Measurements from ENCODE around the gene CSNK2A3. TPM values are rescaled to one million over a fixed set of nuclear protein-coding genes. Genes with fewer than 3 reads are reported as not detected.

Gene CSNK2A3
- polyA plus RNA-seq, 1 donor (not counting 4 experiments of a cell fraction or from before 2014, with no cell fraction given): 2.6 TPM

GRCh38 chr11:11351042-11351586 lies 1.9 kb downstream of the CSNK2A3 start:
- no peaks in the 10 kb centered on the region for H3K4me1 ChIP-seq (ENCODE audit: control insufficient read depth, extremely low read depth, insufficient read depth, low read length)
- no peaks in the 10 kb centered on the region for H3K79me2 ChIP-seq (ENCODE audit: control insufficient read depth, insufficient read depth, low read length)
- H3K36me3 ChIP-seq (ENCODE audit: control insufficient read depth in 2 of 2, extremely low read depth in 1 of 2, insufficient read depth in 2 of 2, low read length in 2 of 2): no peaks in the 10 kb centered on the region
- no peaks in the 10 kb centered on the region for H3K9me3 ChIP-seq (ENCODE audit: control insufficient read depth, low read depth, low read length)
- no peak for FAIRE-seq
- H3K9ac ChIP-seq (ENCODE audit: control insufficient read depth, extremely low read depth, insufficient read depth, low read length): no peak overlapping the region
- H4K20me1 ChIP-seq (ENCODE audit: control insufficient read depth, extremely low read depth, insufficient read depth, low read length): no peaks in the 10 kb centered on the region
- H3K4me3 ChIP-seq (ENCODE audit: control insufficient read depth in 2 of 3, extremely low read depth in 1 of 3, insufficient read depth in 2 of 3, low read depth in 1 of 3, low read length in 3 of 3): no peak overlapping the region
- no peak overlapping the region for H3K4me2 ChIP-seq (ENCODE audit: control insufficient read depth, extremely low read depth, insufficient read depth, low read depth, low read length)
- no peak overlapping the region for H3K27ac ChIP-seq (ENCODE audit: control insufficient read depth, insufficient read depth, low read length)
- TF ChIP-seq EZH2 (IDR thresholded peaks at IDR 0.05; ENCODE audit: low read length) (no peak), CTCF (optimal IDR thresholded peaks at IDR 0.05 in 1 of 3, IDR thresholded peaks at IDR 0.05 in 1 of 3, conservative IDR thresholded peaks at IDR 0.05 in 1 of 3; ENCODE audit: extremely low read depth in 1 of 3, insufficient read depth in 2 of 3, low read length in 3 of 3) (peak in 1 of 3 experiments; percentile 6)
- no peaks in the 10 kb centered on the region for H3K9me1 ChIP-seq (ENCODE audit: control insufficient read depth, extremely low read depth, insufficient read depth, low read length)
- H2AFZ ChIP-seq (ENCODE audit: control insufficient read depth, low read length): no peak overlapping the region
- no peak for DNase-seq (ENCODE audit: low read depth, low spot score)
- no peaks in the 10 kb centered on the region for H3K27me3 ChIP-seq (ENCODE audit: control insufficient read depth, extremely low read depth, insufficient read depth, low read length)
- dilution Hi-C loops (cut with MboI; ENCODE audit: extremely low pct_ligation_motif_present, low sequenced_read_pairs): no loop called here

GRCh38 chr11:11349870-11350337 lies 3.1 kb downstream of the CSNK2A3 start:
- H3K27me3 ChIP-seq (ENCODE audit: control insufficient read depth, extremely low read depth, insufficient read depth, low read length): no peaks in the 10 kb centered on the region

More at GRCh38 chr11:11349870-11350337, 3.1 kb downstream of the CSNK2A3 start:
- Histone ChIP-seq H3K79me2 (ENCODE audit: control insufficient read depth, insufficient read depth, low read length) (no peaks in the 10 kb centered on the region), H3K9me1 (ENCODE audit: control insufficient read depth, extremely low read depth, insufficient read depth, low read length) (no peaks in the 10 kb centered on the region), H3K4me3 (ENCODE audit: control insufficient read depth in 2 of 3, extremely low read depth in 1 of 3, insufficient read depth in 2 of 3, low read depth in 1 of 3, low read length in 3 of 3) (no peak overlapping the region), H3K4me2 (ENCODE audit: control insufficient read depth, extremely low read depth, insufficient read depth, low read depth, low read length) (no peak overlapping the region), H4K20me1 (ENCODE audit: control insufficient read depth, extremely low read depth, insufficient read depth, low read length) (no peaks in the 10 kb centered on the region), H3K9me3 (ENCODE audit: control insufficient read depth, low read depth, low read length) (no peaks in the 10 kb centered on the region), H3K27ac (ENCODE audit: control insufficient read depth, insufficient read depth, low read length) (no peak overlapping the region), H3K9ac (ENCODE audit: control insufficient read depth, extremely low read depth, insufficient read depth, low read length) (no peak overlapping the region), H3K4me1 (ENCODE audit: control insufficient read depth, extremely low read depth, insufficient read depth, low read length) (no peaks in the 10 kb centered on the region), H3K36me3 (ENCODE audit: control insufficient read depth in 2 of 2, extremely low read depth in 1 of 2, insufficient read depth in 2 of 2, low read length in 2 of 2) (no peaks in the 10 kb centered on the region), H2AFZ (ENCODE audit: control insufficient read depth, low read length) (no peak overlapping the region)
- DNase-seq (ENCODE audit: low read depth, low spot score) (no peak), FAIRE-seq (no peak)
- TF ChIP-seq EZH2 (IDR thresholded peaks at IDR 0.05; ENCODE audit: low read length) (no peak), CTCF (optimal IDR thresholded peaks at IDR 0.05 in 1 of 3, IDR thresholded peaks at IDR 0.05 in 1 of 3, conservative IDR thresholded peaks at IDR 0.05 in 1 of 3; ENCODE audit: extremely low read depth in 1 of 3, insufficient read depth in 2 of 3, low read length in 3 of 3) (no peak)
- dilution Hi-C loops (cut with MboI; ENCODE audit: extremely low pct_ligation_motif_present, low sequenced_read_pairs): no loop called here

Measured in keratinocyte (primary cell).